K562 (cell line): ENCODE results near the gene CSF2RB. TPM values are rescaled to one million over a fixed set of nuclear protein-coding genes. Genes with fewer than 3 reads are reported as not detected.

Experiments used
- ATAC-seq: fragments of 200-7000 bp; cut with Tn5 transposase; 3 replicates; pipeline ENCODE4 v1.9.1; 2020; ENCODE audit warnings: moderate library complexity
- BruUV-seq: library from RNA; stranded (reverse); fragments of 400-500 nt; replicated peaks from 2 replicates; lab custom pipeline; 2021; lab: Mats Ljungman, UMichigan
- CTCF ChIA-PET: fragments of 300-600 bp; formaldehyde crosslinking; extraction: SDS; loops from one replicate; lab custom pipeline; 2021; ENCODE audit warnings: low intra/inter-chr PET ratio; lab: Yijun Ruan, JAX
- POLR2A ChIA-PET: fragments of 300-600, 350-650 bp; sonication (Branson Sonifier 250); formaldehyde crosslinking; extraction: SDS; loops from one replicate; lab custom pipeline; 2021; ENCODE audit warnings: antibody characterized with exemption, inconsistent platforms; lab: Yijun Ruan, JAX
- DNase-seq, 4 experiments: peaks; one replicate each; pipeline versions ENCODE4 v3.0.0 to v3.0.0-alpha.2; 2011 to 2018; ENCODE audit warnings: low spot score in 3 of 4, mixed read lengths in 3 of 4; ENCODE audit errors: extremely low read depth in 1 of 4
- FAIRE-seq: peaks from 2 replicates; lab custom pipeline; 2011; peaks lifted over from hg19 to GRCh38; lab: Jason Lieb, UNC
- H2AFZ ChIP-seq: 2 replicates; pipeline ENCODE4 v1.6.0; 2011; ENCODE audit warnings: low read depth, low read length, control low read depth, inconsistent platforms
- H3K27ac ChIP-seq: fragments of 200-600 bp; 3 replicates; pipeline ENCODE4 v1.8.0; 2011; ENCODE audit warnings: low read depth, mild to moderate bottlenecking, control low read depth, inconsistent platforms, low read length, moderate library complexity, mixed read lengths; ENCODE audit errors: extremely low read depth
- H3K27me3 ChIP-seq, 2 experiments: fragments of 300-600 bp in 1 of 2; 2 replicates in 1 of 2; 3 replicates in 1 of 2; pipeline versions ENCODE4 v1.6.0 to v1.8.0; 2011; ENCODE audit warnings: inconsistent platforms in 2 of 2, low read length in 2 of 2, mild to moderate bottlenecking in 1 of 2, mixed read lengths in 1 of 2, moderate library complexity in 1 of 2; ENCODE audit not compliant: control insufficient read depth in 2 of 2, insufficient read depth in 2 of 2
- H3K36me3 ChIP-seq: fragments of 300-600 bp; 3 replicates; pipeline ENCODE4 v1.8.0; 2011; ENCODE audit warnings: mild to moderate bottlenecking, low read length, inconsistent platforms; ENCODE audit not compliant: control insufficient read depth, insufficient read depth
- H3K4me1 ChIP-seq, 2 experiments: fragments of 200-600 bp in 1 of 2; replicated peaks in 1 of 2; 2 replicates in 1 of 2; 3 replicates in 1 of 2; pipeline versions ENCODE4 v1.5.1 to v1.8.0; 2011; ENCODE audit warnings: inconsistent platforms in 2 of 2, low read length in 2 of 2, mild to moderate bottlenecking in 1 of 2, mixed read lengths in 1 of 2, moderate library complexity in 1 of 2; ENCODE audit not compliant: control insufficient read depth in 2 of 2, insufficient read depth in 2 of 2
- H3K4me2 ChIP-seq: 2 replicates; pipeline ENCODE4 v1.6.1; 2011; ENCODE audit warnings: low read length, control low read depth, inconsistent platforms, mixed read lengths; ENCODE audit not compliant: insufficient read depth
- H3K4me3 ChIP-seq: fragments of 200-600 bp; sonication (generic), shearing (Covaris generic); 2 replicates; pipeline ENCODE4 v1.5.1; 2016; ENCODE audit warnings: control low read depth, inconsistent platforms
- H3K79me2 ChIP-seq: fragments of 200-600 bp; 3 replicates; pipeline ENCODE4 v1.8.0; 2011; ENCODE audit warnings: low read length, inconsistent platforms; ENCODE audit not compliant: control insufficient read depth, insufficient read depth
- H3K9ac ChIP-seq, 2 experiments: 2 replicates each; pipeline versions ENCODE4 v1.6.0 to v1.6.1; 2011; ENCODE audit warnings: low read depth in 2 of 2, low read length in 2 of 2, control low read depth in 1 of 2, inconsistent platforms in 1 of 2, mild to moderate bottlenecking in 1 of 2, mixed read lengths in 1 of 2; ENCODE audit not compliant: insufficient read depth in 1 of 2
- H3K9me1 ChIP-seq: one replicate; pipeline ENCODE4 v1.6.0; 2011; ENCODE audit warnings: inconsistent platforms, mild to moderate bottlenecking, low read length, moderate library complexity; ENCODE audit not compliant: control insufficient read depth, insufficient read depth
- H3K9me3 ChIP-seq: replicated peaks from 2 replicates; pipeline ENCODE4 v1.5.1; 2011; ENCODE audit warnings: low read depth, low read length, inconsistent platforms; ENCODE audit not compliant: control insufficient read depth, insufficient read depth
- H4K20me1 ChIP-seq: replicated peaks from 2 replicates; pipeline ENCODE4 v1.6.1; 2011; ENCODE audit warnings: low read length, inconsistent platforms, mixed read lengths; ENCODE audit not compliant: control insufficient read depth, insufficient read depth
- BRF1 ChIP-seq: IDR thresholded peaks from 3 replicates; pipeline ENCODE4 v1.6.1; 2011; ENCODE audit warnings: borderline replicate concordance, mild to moderate bottlenecking; ENCODE audit not compliant: insufficient read length; ENCODE audit errors: extremely low read depth
- CHAMP1 ChIP-seq: fragments of 450-650 bp; IDR thresholded peaks from 2 replicates; pipeline ENCODE4 v1.6.1; 2016; ENCODE audit warnings: mild to moderate bottlenecking
- COPS2 ChIP-seq: fragments of 450-650 bp; conservative IDR thresholded peaks from 2 replicates; pipeline ENCODE4 v1.6.1; 2016; ENCODE audit warnings: mild to moderate bottlenecking, moderate library complexity
- HOXB6 ChIP-seq: fragments of 250-450 bp; sonication (Bioruptor Pico); IDR thresholded peaks from 2 replicates; pipeline ENCODE4 v1.5.1; 2022; ENCODE audit warnings: mild to moderate bottlenecking, borderline replicate concordance
- KHSRP ChIP-seq: fragments of 450-650 bp; IDR thresholded peaks from 2 replicates; pipeline ENCODE4 v1.6.1; 2017
- MIER1 ChIP-seq: fragments of 450-650 bp; IDR thresholded peaks from 2 replicates; pipeline ENCODE4 v1.6.1; 2016; ENCODE audit warnings: antibody characterized with exemption, mild to moderate bottlenecking, low read depth
- NELFE ChIP-seq: IDR thresholded peaks from 2 replicates; pipeline ENCODE4 v1.6.1; 2011; ENCODE audit warnings: mild to moderate bottlenecking; ENCODE audit not compliant: insufficient read depth, insufficient read length
- OTX1 ChIP-seq: fragments of 450-650 bp; formaldehyde crosslinking; IDR thresholded peaks from 2 replicates; pipeline ENCODE4 v1.4.0; 2022; ENCODE audit warnings: mild to moderate bottlenecking
- PHB2 ChIP-seq: fragments of 450-650 bp; IDR thresholded peaks from 2 replicates; pipeline ENCODE4 v1.6.1; 2017; ENCODE audit warnings: low read depth
- POLR2A ChIP-seq: fragments of 450-650 bp; conservative IDR thresholded peaks from 2 replicates; pipeline ENCODE4 v1.6.1; 2016
- RAD51 ChIP-seq: fragments of 450-650 bp; IDR thresholded peaks from 2 replicates; pipeline ENCODE4 v1.7.1; 2016; ENCODE audit warnings: low read depth, mild to moderate bottlenecking, borderline replicate concordance
- SOX6 ChIP-seq: fragments of 450-650 bp; IDR thresholded peaks from 2 replicates; pipeline ENCODE4 v1.6.1; 2014; ENCODE audit warnings: mild to moderate bottlenecking
- SRSF3 ChIP-seq: fragments of 200-400 bp; formaldehyde crosslinking; IDR thresholded peaks from 2 replicates; pipeline ENCODE4 v1.6.1; 2016; ENCODE audit warnings: mild to moderate bottlenecking, low read length, moderate library complexity; ENCODE audit not compliant: insufficient read depth
- TAL1 ChIP-seq: fragments of 450-650 bp; IDR thresholded peaks from 2 replicates; pipeline ENCODE4 v1.6.1; 2016; ENCODE audit warnings: mild to moderate bottlenecking
- TOE1 ChIP-seq, 2 experiments: fragments of 450-650 bp in 1 of 2; sonication (generic) in 1 of 2; formaldehyde crosslinking in 1 of 2; IDR thresholded peaks; 2 replicates each; pipeline versions ENCODE4 v1.7.1 to v1.8.0; 2016 to 2022; ENCODE audit warnings: borderline replicate concordance in 2 of 2, mild to moderate bottlenecking in 2 of 2, antibody characterized with exemption in 1 of 2, inconsistent platforms in 1 of 2, low read depth in 1 of 2, missing genetic modification reagents in 1 of 2, moderate library complexity in 1 of 2
- ZNF408 ChIP-seq: fragments of 250-450 bp; sonication (Bioruptor Pico); IDR thresholded peaks from 2 replicates; pipeline ENCODE4 v1.4.0; 2020; ENCODE audit warnings: low read depth, mild to moderate bottlenecking, moderate library complexity
- ZNF75A ChIP-seq: fragments of 450-650 bp; formaldehyde crosslinking; IDR thresholded peaks from 2 replicates; pipeline ENCODE4 v1.4.0; 2020; ENCODE audit warnings: mild to moderate bottlenecking
- WGBS: fragments of 100-300 bp; shearing (Covaris generic); methylation state at CpG from one replicate; pipeline ENCODE4 v1.1.6; 2016; ENCODE audit warnings: low coverage, mixed read lengths; ENCODE audit not compliant: insufficient coverage; ENCODE audit errors: missing lambda C conversion rate; 5-methylcytosine and 5-hydroxymethylcytosine counted together
- in situ Hi-C: fragments of 300-500 bp; cut with MboI; formaldehyde crosslinking; loops from 4 replicates; pipeline ENCODE4 v1.15.0; 2018; ENCODE audit warnings: inconsistent platforms, mixed read lengths
- intact Hi-C: fragments of 100-400 bp; cut with micrococcal nuclease; formaldehyde crosslinking; loops from 2 replicates; pipeline ENCODE4 v1.14.2; 2022
- polyA plus RNA-seq, 8 experiments: library from polyadenylated mRNA; depleted of rRNA in 4 of 8; stranded (reverse) in 5 of 8; unstranded in 3 of 8; fragments of >200 nt; fragmentation: Nextera tagmentation in 2 of 8; fragmentation: Illumina TruSeq in 1 of 8; extraction: Ambion mirVana in 2 of 8; extraction: Trizol in 1 of 8; gene quantifications; 2 replicates each; pipeline versions ENCODE4 v1.2.1 to v1.2.3, GENCODE V29; 2011 to 2014; ENCODE audit warnings: inconsistent platforms in 1 of 8, missing spikeins in 1 of 8
- total RNA-seq, 7 experiments: library from RNA; depleted of rRNA in 6 of 7; stranded (reverse); fragments of >200 nt in 6 of 7; fragmentation: Illumina TruSeq in 2 of 7; extraction: Trizol in 2 of 7; gene quantifications; 2 replicates each; pipeline versions ENCODE4 v1.2.1 to v1.2.3, GENCODE V29; 2011 to 2021; ENCODE audit warnings: low replicate concordance in 1 of 7

CSF2RB gene
- total and polyA plus RNA-seq, 9 of the 15 experiments (the other 6 are each of a cell fraction or from before 2014, with no cell fraction given) = 0.04 to 1.0 (median 0.36) TPM

GRCh38 chr22:36875741-36876140 is 37.7 kb upstream of the CSF2RB start:
- Histone ChIP-seq H2AFZ (no peak overlapping the region), H4K20me1 (no peaks in the 10 kb centered on the region), H3K4me1 (0 out of 5 replicates have a peak, but pooled peaks cover 0 to 2% of the 10 kb centered on the region in 2 experiments), H3K9me3 (no peaks in the 10 kb centered on the region), H3K9me1 (no peaks in the 10 kb centered on the region), H3K4me2 (no peak overlapping the region), H3K4me3 (no peak overlapping the region), H3K79me2 (no peaks in the 10 kb centered on the region), H3K27ac (no peak overlapping the region), H3K9ac (no peak overlapping the region), H3K36me3 (no peaks in the 10 kb centered on the region), H3K27me3 (peaks cover 4 to 17% of the 10 kb centered on the region in 2 experiments; a peak in 3 of 5 replicates)
- ChIA-PET POLR2A (no interaction called here), CTCF (no interaction called here)
- 0% methylated on average over 3 of the region's 6 CpGs for whole genome bisulfite sequencing
- BruUV-seq = no TSS peak
- in situ Hi-C loops (no loop called here), intact Hi-C loops (loop anchor here (10.0 kb wide), 1 partner anchor 169 kb away; no protein-coding TSS in a partner anchor)
- TF ChIP-seq NELFE = no peak
- no peak for TF ChIP-seq HOXB6
- no peak for TF ChIP-seq RAD51
- TF ChIP-seq CHAMP1 = no peak
- TF ChIP-seq ZNF75A (CRISPR knock-in tag) = no peak
- TF ChIP-seq TOE1 (IDR thresholded peaks at IDR 0.05; ENCODE audit: borderline replicate concordance) = no peak
- no peak for TF ChIP-seq TOE1 (CRISPR knock-in tag; IDR thresholded peaks at IDR 0.05; ENCODE audit: borderline replicate concordance, low read depth)
- TF ChIP-seq TAL1 = no peak
- no peak for TF ChIP-seq POLR2A
- no peak for TF ChIP-seq OTX1 (CRISPR knock-in tag)
- TF ChIP-seq SRSF3 = no peak
- TF ChIP-seq PHB2 = no peak
- no peak for TF ChIP-seq BRF1
- TF ChIP-seq SOX6 = no peak
- TF ChIP-seq ZNF408 (CRISPR knock-in tag) = no peak
- no peak for TF ChIP-seq KHSRP
- no peak for TF ChIP-seq COPS2
- no peak for TF ChIP-seq MIER1
- DNase-seq = no peak
- no peak for ATAC-seq
- FAIRE-seq = no peak
